HepG2 (cell line): ENCODE data around the gene FIZ1. TPM values are rescaled to one million over a fixed set of nuclear protein-coding genes. Genes with fewer than 3 reads are reported as not detected.
A peak's percentile ranks its signal among the peaks of the same experiment; 100 is the strongest.

Experiments used
- ARNT2 ChIP-seq: sonication (generic); formaldehyde crosslinking; IDR thresholded peaks from 2 replicates; pipeline ENCODE4 v1.8.0; 2022; ENCODE audit warnings: mild to moderate bottlenecking, low read depth, missing genetic modification reagents, moderate library complexity
- FOXK1 ChIP-seq: sonication (generic); formaldehyde crosslinking; IDR thresholded peaks from 2 replicates; pipeline ENCODE4 v1.4.0; 2020; ENCODE audit warnings: low read depth, missing genetic modification reagents, borderline replicate concordance
- KDM6A ChIP-seq: IDR thresholded peaks from 2 replicates; pipeline ENCODE4 v1.6.1; 2016; ENCODE audit warnings: low read depth
- MXD3 ChIP-seq: IDR thresholded peaks from 2 replicates; pipeline ENCODE4 v1.6.1; 2016; ENCODE audit warnings: mild to moderate bottlenecking, missing biosample characterization, missing genetic modification reagents
- PCBP2 ChIP-seq: fragments of 200-400 bp; formaldehyde crosslinking; optimal IDR thresholded peaks from 2 replicates; pipeline ENCODE3; 2018; ENCODE audit warnings: low read length, low read depth; ENCODE audit not compliant: poor library complexity, severe bottlenecking
- PHF20 ChIP-seq: sonication (generic); formaldehyde crosslinking; IDR thresholded peaks from 2 replicates; pipeline ENCODE4 v1.5.0; 2020; ENCODE audit warnings: mild to moderate bottlenecking, missing genetic modification reagents
- RFX5 ChIP-seq: IDR thresholded peaks from 2 replicates; pipeline ENCODE4 v1.6.1; 2011; ENCODE audit warnings: low read depth, low read length, improper control_type of control experiment
- ZBTB8A ChIP-seq: sonication (generic); formaldehyde crosslinking; IDR thresholded peaks from 2 replicates; pipeline ENCODE4 v1.4.0; 2020; ENCODE audit warnings: mild to moderate bottlenecking, low read depth, missing genetic modification reagents, borderline replicate concordance
- ZNF12 ChIP-seq: sonication (generic); formaldehyde crosslinking; IDR thresholded peaks from 2 replicates; pipeline ENCODE4 v1.5.0; 2020; ENCODE audit warnings: missing genetic modification reagents
- ZNF224 ChIP-seq: sonication (generic); formaldehyde crosslinking; IDR thresholded peaks from 2 replicates; pipeline ENCODE4 v1.5.0; 2020; ENCODE audit warnings: mild to moderate bottlenecking, missing genetic modification reagents
- ZNF256 ChIP-seq: sonication (generic); formaldehyde crosslinking; conservative IDR thresholded peaks from 2 replicates; pipeline ENCODE4 v1.4.0; 2020; ENCODE audit warnings: missing genetic modification reagents
- ZNF335 ChIP-seq: sonication (generic); formaldehyde crosslinking; IDR thresholded peaks from 2 replicates; pipeline ENCODE4 v1.4.0; 2020; ENCODE audit warnings: missing genetic modification reagents
- ZNF337 ChIP-seq: sonication (generic); formaldehyde crosslinking; IDR thresholded peaks from 2 replicates; pipeline ENCODE4 v1.5.1; 2020; ENCODE audit warnings: missing genetic modification reagents, low read depth, mild to moderate bottlenecking, borderline replicate concordance
- ZNF33A ChIP-seq: sonication (generic); formaldehyde crosslinking; IDR thresholded peaks from 2 replicates; pipeline ENCODE4 v1.5.1; 2020; ENCODE audit warnings: missing genetic modification reagents, mild to moderate bottlenecking, moderate library complexity, borderline replicate concordance
- ZNF572 ChIP-seq: sonication (generic); formaldehyde crosslinking; IDR thresholded peaks from 2 replicates; pipeline ENCODE4 v1.5.1; 2020; ENCODE audit warnings: mild to moderate bottlenecking, missing genetic modification reagents
- ZNF577 ChIP-seq: sonication (generic); formaldehyde crosslinking; IDR thresholded peaks from 2 replicates; pipeline ENCODE4 v1.4.0; 2020; ENCODE audit warnings: mild to moderate bottlenecking, low read depth, missing genetic modification reagents, borderline replicate concordance
- ZNF614 ChIP-seq: IDR thresholded peaks from 2 replicates; pipeline ENCODE4 v1.6.1; 2018; ENCODE audit warnings: missing biosample characterization, missing genetic modification reagents, inconsistent platforms, borderline replicate concordance
- ZNF660 ChIP-seq: sonication (generic); formaldehyde crosslinking; IDR thresholded peaks from 2 replicates; pipeline ENCODE4 v1.5.1; 2020; ENCODE audit warnings: mild to moderate bottlenecking, low read depth, missing genetic modification reagents, borderline replicate concordance
- ZNF841 ChIP-seq: sonication (generic); formaldehyde crosslinking; IDR thresholded peaks from 2 replicates; pipeline ENCODE4 v1.8.1; 2023; ENCODE audit warnings: missing genetic modification reagents, borderline replicate concordance
- polyA plus RNA-seq, 8 experiments: library from polyadenylated mRNA; depleted of rRNA in 3 of 8; stranded (reverse) in 7 of 8; unstranded in 1 of 8; fragments of >200 nt; fragmentation: Illumina TruSeq in 4 of 8; extraction: Trizol in 4 of 8; gene quantifications; 2 replicates each; pipeline versions ENCODE4 v1.2.1 to v1.2.3, GENCODE V29; 2011 to 2016; ENCODE audit warnings: low read depth in 4 of 8, missing spikeins in 1 of 8, mixed read lengths in 1 of 8; ENCODE audit not compliant: insufficient read depth in 1 of 8
- total RNA-seq, 5 experiments: library from RNA; depleted of rRNA; stranded (reverse); fragments of >200 nt; fragmentation: Illumina TruSeq; extraction: Trizol; gene quantifications; 2 replicates each; pipeline ENCODE4 v1.2.3, GENCODE V29; 2016; ENCODE audit warnings: low read depth in 1 of 5
- TF ChIP-seq, protein P1 (sequence below): sonication (generic); formaldehyde crosslinking; IDR thresholded peaks from 2 replicates; pipeline ENCODE4 v1.4.0; 2020; ENCODE audit warnings: missing genetic modification reagents, borderline replicate concordance
- TF ChIP-seq, protein P2 (sequence below): IDR thresholded peaks from 2 replicates; pipeline ENCODE4 v1.6.1; 2016; ENCODE audit warnings: mild to moderate bottlenecking
- TF ChIP-seq, protein P3 (sequence below): sonication (generic); formaldehyde crosslinking; IDR thresholded peaks from 2 replicates; pipeline ENCODE4 v1.4.0; 2020; ENCODE audit warnings: low read depth, mild to moderate bottlenecking, missing genetic modification reagents

FIZ1 gene
- total and polyA plus RNA-seq, 2 of the 13 experiments (the other 11 are each of a cell fraction or from before 2014, with no cell fraction given), result 3.6 to 5.9 TPM

DNA sequence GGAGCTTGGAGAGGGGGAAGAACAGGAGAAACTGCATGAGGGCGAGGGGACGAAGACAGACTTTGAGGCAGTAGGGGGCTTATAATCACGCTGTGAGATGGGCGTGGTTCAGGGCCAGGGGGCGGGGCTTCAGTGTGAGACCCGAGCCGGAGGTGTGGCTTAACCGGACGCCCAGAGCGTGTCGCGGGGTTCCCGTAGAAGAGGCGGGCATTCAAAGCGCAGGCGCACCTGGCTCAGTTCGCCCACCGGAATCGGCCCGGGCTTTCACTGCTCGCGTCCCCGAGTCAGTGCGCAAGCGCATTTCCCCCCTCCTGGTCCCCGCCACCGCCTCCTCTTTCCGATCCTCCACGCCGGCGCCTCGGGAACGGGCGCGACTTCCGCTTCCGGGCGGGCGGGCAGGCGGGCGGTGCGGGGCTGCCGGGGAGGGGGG lies 5.9 kb upstream of the FIZ1 start (continued):
- peak; percentile 56 for TF ChIP-seq PHF20 (CRISPR knock-in tag)
- no peak for TF ChIP-seq ZNF577
- no peak for TF ChIP-seq ARNT2 (CRISPR knock-in tag)
- no peak for TF ChIP-seq ZNF337
- TF ChIP-seq, protein P1, sequence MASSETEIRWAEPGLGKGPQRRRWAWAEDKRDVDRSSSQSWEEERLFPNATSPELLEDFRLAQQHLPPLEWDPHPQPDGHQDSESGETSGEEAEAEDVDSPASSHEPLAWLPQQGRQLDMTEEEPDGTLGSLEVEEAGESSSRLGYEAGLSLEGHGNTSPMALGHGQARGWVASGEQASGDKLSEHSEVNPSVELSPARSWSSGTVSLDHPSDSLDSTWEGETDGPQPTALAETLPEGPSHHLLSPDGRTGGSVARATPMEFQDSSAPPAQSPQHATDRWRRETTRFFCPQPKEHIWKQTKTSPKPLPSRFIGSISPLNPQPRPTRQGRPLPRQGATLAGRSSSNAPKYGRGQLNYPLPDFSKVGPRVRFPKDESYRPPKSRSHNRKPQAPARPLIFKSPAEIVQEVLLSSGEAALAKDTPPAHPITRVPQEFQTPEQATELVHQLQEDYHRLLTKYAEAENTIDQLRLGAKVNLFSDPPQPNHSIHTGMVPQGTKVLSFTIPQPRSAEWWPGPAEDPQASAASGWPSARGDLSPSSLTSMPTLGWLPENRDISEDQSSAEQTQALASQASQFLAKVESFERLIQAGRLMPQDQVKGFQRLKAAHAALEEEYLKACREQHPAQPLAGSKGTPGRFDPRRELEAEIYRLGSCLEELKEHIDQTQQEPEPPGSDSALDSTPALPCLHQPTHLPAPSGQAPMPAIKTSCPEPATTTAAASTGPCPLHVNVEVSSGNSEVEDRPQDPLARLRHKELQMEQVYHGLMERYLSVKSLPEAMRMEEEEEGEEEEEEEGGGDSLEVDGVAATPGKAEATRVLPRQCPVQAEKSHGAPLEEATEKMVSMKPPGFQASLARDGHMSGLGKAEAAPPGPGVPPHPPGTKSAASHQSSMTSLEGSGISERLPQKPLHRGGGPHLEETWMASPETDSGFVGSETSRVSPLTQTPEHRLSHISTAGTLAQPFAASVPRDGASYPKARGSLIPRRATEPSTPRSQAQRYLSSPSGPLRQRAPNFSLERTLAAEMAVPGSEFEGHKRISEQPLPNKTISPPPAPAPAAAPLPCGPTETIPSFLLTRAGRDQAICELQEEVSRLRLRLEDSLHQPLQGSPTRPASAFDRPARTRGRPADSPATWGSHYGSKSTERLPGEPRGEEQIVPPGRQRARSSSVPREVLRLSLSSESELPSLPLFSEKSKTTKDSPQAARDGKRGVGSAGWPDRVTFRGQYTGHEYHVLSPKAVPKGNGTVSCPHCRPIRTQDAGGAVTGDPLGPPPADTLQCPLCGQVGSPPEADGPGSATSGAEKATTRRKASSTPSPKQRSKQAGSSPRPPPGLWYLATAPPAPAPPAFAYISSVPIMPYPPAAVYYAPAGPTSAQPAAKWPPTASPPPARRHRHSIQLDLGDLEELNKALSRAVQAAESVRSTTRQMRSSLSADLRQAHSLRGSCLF (CRISPR knock-in tag), result no peak
- TF ChIP-seq PCBP2, result no peak
- TF ChIP-seq ZNF660 (CRISPR knock-in tag), result no peak
- TF ChIP-seq, protein P2, sequence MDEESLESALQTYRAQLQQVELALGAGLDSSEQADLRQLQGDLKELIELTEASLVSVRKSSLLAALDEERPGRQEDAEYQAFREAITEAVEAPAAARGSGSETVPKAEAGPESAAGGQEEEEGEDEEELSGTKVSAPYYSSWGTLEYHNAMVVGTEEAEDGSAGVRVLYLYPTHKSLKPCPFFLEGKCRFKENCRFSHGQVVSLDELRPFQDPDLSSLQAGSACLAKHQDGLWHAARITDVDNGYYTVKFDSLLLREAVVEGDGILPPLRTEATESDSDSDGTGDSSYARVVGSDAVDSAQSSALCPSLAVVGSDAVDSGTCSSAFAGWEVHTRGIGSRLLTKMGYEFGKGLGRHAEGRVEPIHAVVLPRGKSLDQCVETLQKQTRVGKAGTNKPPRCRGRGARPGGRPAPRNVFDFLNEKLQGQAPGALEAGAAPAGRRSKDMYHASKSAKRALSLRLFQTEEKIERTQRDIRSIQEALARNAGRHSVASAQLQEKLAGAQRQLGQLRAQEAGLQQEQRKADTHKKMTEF (CRISPR knock-in tag), result no peak
- TF ChIP-seq RFX5, result no peak
- TF ChIP-seq MXD3 (CRISPR knock-in tag), result no peak
- no peak; the same call in 1 of the 2 replicates for TF ChIP-seq KDM6A
- TF ChIP-seq ZNF335 (CRISPR knock-in tag), result no peak
- no peak for TF ChIP-seq ZNF256 (CRISPR knock-in tag)
- TF ChIP-seq ZNF224 (CRISPR knock-in tag), result no peak
- no peak for TF ChIP-seq ZNF841 (CRISPR knock-in tag)
- TF ChIP-seq ZNF12, result no peak
- TF ChIP-seq ZBTB8A (CRISPR knock-in tag), result no peak
- TF ChIP-seq, protein P3, sequence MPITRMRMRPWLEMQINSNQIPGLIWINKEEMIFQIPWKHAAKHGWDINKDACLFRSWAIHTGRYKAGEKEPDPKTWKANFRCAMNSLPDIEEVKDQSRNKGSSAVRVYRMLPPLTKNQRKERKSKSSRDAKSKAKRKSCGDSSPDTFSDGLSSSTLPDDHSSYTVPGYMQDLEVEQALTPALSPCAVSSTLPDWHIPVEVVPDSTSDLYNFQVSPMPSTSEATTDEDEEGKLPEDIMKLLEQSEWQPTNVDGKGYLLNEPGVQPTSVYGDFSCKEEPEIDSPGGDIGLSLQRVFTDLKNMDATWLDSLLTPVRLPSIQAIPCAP (CRISPR knock-in tag), result no peak
- no peak for TF ChIP-seq ZNF614 (CRISPR knock-in tag)
- TF ChIP-seq ZNF33A (CRISPR knock-in tag), result no peak
- peak; percentile 57; the same call in 1 of the 2 replicates for TF ChIP-seq FOXK1 (CRISPR knock-in tag)
- no peak for TF ChIP-seq ZNF572 (CRISPR knock-in tag)
